Measurements from ENCODE around the gene MRPL2.

Gene MRPL2

GRCh38 chr6:43016943-43017334 is 42.3 kb downstream of the MRPL2 start:
- no peak for DNase-seq

- no peak for DNase-seq
Observed at GRCh38 chr6:43016176-43016942, 42.9 kb downstream of the MRPL2 start.

DNA sequence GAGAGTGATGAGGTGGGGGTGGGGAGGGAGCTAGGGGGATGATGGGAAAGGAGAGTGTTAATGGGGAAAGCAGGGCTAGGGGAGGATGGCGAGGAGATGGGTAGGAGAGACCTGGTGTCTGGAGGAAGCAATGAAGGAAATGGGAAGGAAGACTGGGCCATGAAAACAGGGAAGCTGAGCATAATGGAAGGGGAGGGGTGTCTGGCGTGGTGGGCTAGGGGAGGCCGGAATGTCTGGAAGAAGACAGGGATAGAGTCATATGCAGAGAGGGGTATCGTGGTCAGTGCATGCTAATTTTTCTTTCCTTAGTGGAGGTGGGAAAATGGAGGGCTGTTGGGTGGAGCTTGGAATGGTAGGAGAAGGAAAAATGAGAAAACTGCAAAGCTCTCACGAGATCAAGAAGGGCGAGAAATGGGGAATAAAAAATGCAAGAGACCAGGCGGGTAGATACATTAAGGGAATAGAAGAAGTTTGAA is 44.8 kb downstream of the MRPL2 start:
- DNase-seq, result no peak

DNA sequence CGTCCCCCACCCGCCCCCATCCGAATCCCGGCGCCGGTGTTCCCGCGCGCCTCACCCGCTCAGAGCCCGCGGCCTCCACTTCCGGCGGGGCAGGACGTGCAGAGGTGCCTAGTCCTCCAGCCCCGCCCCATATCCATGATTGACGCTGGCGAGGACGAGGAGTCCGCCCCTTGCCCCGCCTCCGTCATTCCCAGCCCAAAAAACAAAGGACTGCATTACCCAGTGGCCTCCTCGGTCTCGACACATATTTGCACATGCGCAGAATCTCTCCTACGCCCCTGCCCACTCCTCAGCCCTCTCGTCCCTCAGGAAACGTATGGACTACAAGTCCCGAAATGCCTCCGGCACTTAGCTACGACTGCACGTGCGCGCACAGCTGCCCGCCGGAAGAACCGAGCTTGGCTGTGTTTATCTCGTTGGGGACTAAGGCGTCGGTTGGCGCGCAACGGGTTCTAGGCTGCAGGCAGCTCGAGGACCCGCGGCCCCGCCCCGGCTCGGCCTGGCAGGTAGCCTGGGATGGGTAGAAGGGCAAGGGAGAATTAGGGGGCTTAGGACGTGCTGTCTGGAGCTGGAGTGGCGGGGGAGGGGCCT is 45.3 kb downstream of the MRPL2 start, which contains the start of the genes KLHDC3 and MEA1:
Gene KLHDC3, plus strand, starts transcription at position 407 of the 591 bp plus-strand sequence. CDS start 2,944 bp downstream, outside the sequence.
Gene MEA1, minus strand, starts transcription at position 104 of the 591 bp plus-strand sequence. CDS start 133 bp downstream, outside the sequence.
- peak; percentile 100 for DNase-seq

- DNase-seq, result peak; percentile 38
Observed at GRCh38 chr6:43013097-43013842, 46.0 kb downstream of the MRPL2 start.

- DNase-seq, result no peak
Observed at GRCh38 chr6:43012364-43012763, 46.9 kb downstream of the MRPL2 start.

GRCh38 chr6:43011207-43011606 is 48.0 kb downstream of the MRPL2 start:
- no peak for DNase-seq

DNA sequence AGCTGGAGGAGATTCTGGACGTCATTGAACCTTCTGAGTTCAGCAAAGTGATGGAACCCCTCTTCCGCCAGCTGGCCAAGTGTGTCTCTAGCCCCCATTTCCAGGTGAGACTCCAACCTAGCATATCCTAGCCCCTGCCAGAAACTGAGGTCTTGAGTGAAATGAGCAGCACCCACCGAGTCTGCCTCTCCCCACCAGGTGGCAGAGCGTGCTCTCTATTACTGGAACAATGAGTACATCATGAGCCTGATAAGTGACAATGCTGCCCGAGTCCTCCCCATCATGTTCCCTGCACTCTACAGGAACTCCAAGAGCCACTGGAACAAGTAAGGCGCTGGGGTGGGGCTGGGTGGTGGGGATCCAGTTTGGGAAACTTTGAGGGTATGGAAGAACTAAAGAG is 50.1 kb downstream of the MRPL2 start:
- DNase-seq, result no peak

GRCh38 chr6:43007126-43007525 is 52.1 kb downstream of the MRPL2 start:
- no peak for DNase-seq

DNA sequence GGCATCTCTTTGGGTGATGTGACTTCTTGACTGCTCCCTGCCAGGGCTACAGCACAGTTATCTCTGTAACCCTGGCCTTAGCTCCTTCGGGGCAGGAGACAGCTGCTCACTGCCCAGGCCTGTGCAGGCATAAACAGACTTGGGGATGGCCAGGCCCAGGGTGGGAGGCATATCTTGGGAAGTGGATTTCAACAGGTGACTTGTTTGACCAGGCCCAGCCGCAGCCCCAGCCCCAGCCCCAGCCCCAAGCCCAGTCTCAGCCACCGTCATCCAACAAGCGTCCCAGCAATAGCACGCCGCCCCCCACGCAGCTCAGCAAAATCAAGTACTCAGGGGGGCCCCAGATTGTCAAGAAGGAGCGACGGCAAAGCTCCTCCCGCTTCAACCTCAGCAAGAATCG is 53.0 kb downstream of the MRPL2 start:
- no peak for DNase-seq

- no peak for DNase-seq
Observed at GRCh38 chr6:43005844-43006243, 53.4 kb downstream of the MRPL2 start.
